ENCODE data around the gene CHST6.
"Not testable (repeated sequence)": the region's sequence is repeated elsewhere in the genome, so short reads cannot be mapped to it uniquely, and the experiment has no call there.

Gene CHST6

GRCh38 chr16:75433732-75434413, 61.4 kb downstream of the CHST6 start:
- no peak for DNase-seq (ENCODE audit: low spot score)

GRCh38 chr16:75432828-75433731, 62.2 kb downstream of the CHST6 start, which contains the start of gene CFDP1:
Gene CFDP1, minus strand, starts transcription at chr16:75433503. Its CDS starts 151 bp downstream, at chr16:75433352.
- peak; percentile 98 for DNase-seq (ENCODE audit: low spot score)

GRCh38 chr16:75429621-75430403, 65.4 kb downstream of the CHST6 start:
- no peak for DNase-seq (ENCODE audit: low spot score)

- not testable (repeated sequence) for DNase-seq (ENCODE audit: low spot score)
These were observed 68.7 kb downstream of the CHST6 start for GRCh38 chr16:75426524-75426923.

GRCh38 chr16:75424105-75424762, 71.0 kb downstream of the CHST6 start:
- DNase-seq (ENCODE audit: low spot score) = not testable (repeated sequence)

GRCh38 chr16:75423723-75424104, 71.5 kb downstream of the CHST6 start:
- DNase-seq (ENCODE audit: low spot score) = no peak
